HCT116 (cell line): Measurements from ENCODE around the gene ZSCAN1. TPM values are rescaled to one million over a fixed set of nuclear protein-coding genes. Genes with fewer than 3 reads are reported as not detected.
"Not testable (repeated sequence)": the region's sequence is repeated elsewhere in the genome, so short reads cannot be mapped to it uniquely, and the experiment has no call there.

Experiments
- ATAC-seq: fragments of 200-7000 bp; cut with Tn5 transposase; 2 replicates; pipeline ENCODE4 v1.9.1; 2020; ENCODE audit warnings: mild to moderate bottlenecking, moderate library complexity
- BruUV-seq: library from RNA; stranded (reverse); fragments of 400-500 nt; replicated peaks from 2 replicates; lab custom pipeline; 2021; lab: Mats Ljungman, UMichigan
- CTCF ChIA-PET: fragments of 300-600 bp; sonication (Branson Sonifier 250); formaldehyde crosslinking; loops from one replicate; lab custom pipeline; 2021; ENCODE audit warnings: antibody characterized with exemption; lab: Charles Lee
- POLR2A ChIA-PET: fragments of 300-600, 350-600 bp; sonication (Branson Sonifier 250); formaldehyde crosslinking; loops from one replicate; lab custom pipeline; 2021; ENCODE audit warnings: antibody characterized with exemption; lab: Charles Lee
- RAD21 ChIA-PET, 2 experiments: fragments of 300-600 bp; sonication (Branson Sonifier 250); formaldehyde crosslinking; loops; one replicate each; lab custom pipeline; 2023; ENCODE audit warnings: low total read pairs in 2 of 2; ENCODE audit not compliant: uncharacterized antibody in 2 of 2, unreplicated experiment in 2 of 2, low non-redundant PET in 1 of 2; lab: Charles Lee
- DNase-seq: peaks from one replicate; pipeline ENCODE4 v3.0.0-alpha.2; 2010; ENCODE audit warnings: low read depth, low spot score
- H2AFZ ChIP-seq: fragments of 200-600 bp; shearing (Covaris generic), sonication (generic); 2 replicates; pipeline ENCODE4 v1.6.1; 2017; ENCODE audit warnings: low read depth, mixed run types, mixed read lengths, antibody characterized with exemption, low read length; ENCODE audit not compliant: poor library complexity, severe bottlenecking
- H3K27ac ChIP-seq: 2 replicates; pipeline ENCODE4 v1.5.1; 2012; ENCODE audit warnings: low read depth, low read length
- H3K27me3 ChIP-seq: fragments of 200-600 bp; sonication (generic); 2 replicates; pipeline ENCODE4 v1.6.1; 2016; ENCODE audit warnings: mixed run types, low read length, mixed read lengths; ENCODE audit not compliant: insufficient read depth
- H3K36me3 ChIP-seq, 2 experiments: fragments of 200-500 bp in 1 of 2; fragments of 200-600 bp in 1 of 2; sonication (Bioruptor generic) in 1 of 2; sonication (generic) in 1 of 2; 2 replicates each; pipeline versions ENCODE4 v1.5.1 to v1.6.1; 2014 to 2016; ENCODE audit warnings: low read length in 2 of 2, inconsistent platforms in 1 of 2, mixed read lengths in 1 of 2, mixed run types in 1 of 2; ENCODE audit not compliant: insufficient read depth in 2 of 2, control insufficient read depth in 1 of 2
- H3K4me1 ChIP-seq, 2 experiments: fragments of 200-600 bp in 1 of 2; sonication (generic) in 1 of 2; 2 replicates each; pipeline versions ENCODE4 v1.5.1 to v1.6.1; 2012 to 2017; ENCODE audit warnings: low read length in 2 of 2, inconsistent platforms in 1 of 2, mild to moderate bottlenecking in 1 of 2, mixed read lengths in 1 of 2, mixed run types in 1 of 2, moderate library complexity in 1 of 2; ENCODE audit not compliant: insufficient read depth in 2 of 2, control insufficient read depth in 1 of 2
- H3K4me2 ChIP-seq: fragments of 200-600 bp; sonication (generic); 2 replicates; pipeline ENCODE4 v1.6.1; 2017; ENCODE audit warnings: mixed run types, low read length, mixed read lengths
- H3K4me3 ChIP-seq, 2 experiments: fragments of 200-600 bp in 1 of 2; sonication (generic) in 1 of 2; replicated peaks in 1 of 2; 2 replicates each; pipeline ENCODE4 v1.5.1; 2011 to 2016; ENCODE audit warnings: low read length in 2 of 2, control low read depth in 1 of 2, low read depth in 1 of 2, mild to moderate bottlenecking in 1 of 2, mixed read lengths in 1 of 2, mixed run types in 1 of 2
- H3K79me2 ChIP-seq: fragments of 200-600 bp; sonication (generic); 2 replicates; pipeline ENCODE4 v1.6.1; 2017; ENCODE audit warnings: mild to moderate bottlenecking, mixed run types, low read length, moderate library complexity, mixed read lengths; ENCODE audit not compliant: insufficient read depth
- H3K9ac ChIP-seq: fragments of 200-600 bp; sonication (generic); 2 replicates; pipeline ENCODE4 v1.6.1; 2016; ENCODE audit warnings: low read length, mixed read lengths
- H3K9me2 ChIP-seq: fragments of 200-600 bp; sonication (generic), shearing (Covaris generic); 2 replicates; pipeline ENCODE4 v1.6.1; 2017; ENCODE audit warnings: mixed run types, mild to moderate bottlenecking, moderate library complexity; ENCODE audit not compliant: insufficient read depth
- H3K9me3 ChIP-seq, 2 experiments: fragments of 200-500 bp in 1 of 2; fragments of 200-600 bp in 1 of 2; sonication (Bioruptor generic) in 1 of 2; sonication (generic) in 1 of 2; 2 replicates each; pipeline ENCODE4 v1.6.1; 2014 to 2017; ENCODE audit warnings: low read length in 2 of 2, mixed read lengths in 2 of 2, inconsistent platforms in 1 of 2, low read depth in 1 of 2, mild to moderate bottlenecking in 1 of 2, mixed run types in 1 of 2, moderate library complexity in 1 of 2; ENCODE audit not compliant: control insufficient read depth in 1 of 2, insufficient read depth in 1 of 2
- H4K20me1 ChIP-seq: fragments of 200-600 bp; sonication (generic), shearing (Covaris generic); 2 replicates; pipeline ENCODE4 v1.6.1; 2017; ENCODE audit warnings: mixed run types, mild to moderate bottlenecking, moderate library complexity; ENCODE audit not compliant: insufficient read depth
- ATF3 ChIP-seq: IDR thresholded peaks from 2 replicates; pipeline ENCODE4 v1.6.1; 2012
- CEBPB ChIP-seq: IDR thresholded peaks from 2 replicates; pipeline ENCODE4 v1.6.1; 2012; ENCODE audit warnings: low read depth
- EGR1 ChIP-seq: IDR thresholded peaks from 2 replicates; pipeline ENCODE4 v1.6.1; 2012; ENCODE audit warnings: low read depth
- FOSL1 ChIP-seq: IDR thresholded peaks from 2 replicates; pipeline ENCODE4 v1.6.1; 2012; ENCODE audit warnings: low read depth
- RAD21 ChIP-seq: IDR thresholded peaks from 2 replicates; pipeline ENCODE4 v1.6.1; 2012; ENCODE audit warnings: low read depth, mild to moderate bottlenecking
- YY1 ChIP-seq: IDR thresholded peaks from 2 replicates; pipeline ENCODE4 v1.6.1; 2011; ENCODE audit warnings: low read length, low read depth, moderate library complexity, mild to moderate bottlenecking; ENCODE audit not compliant: insufficient replicate concordance; ENCODE audit errors: extremely low read depth
- intact Hi-C: fragments of 100-400 bp; cut with micrococcal nuclease; formaldehyde crosslinking; loops from 2 replicates; pipeline ENCODE4 v1.10.0; 2022
- total RNA-seq: library from RNA; stranded (reverse); gene quantifications from one replicate; pipeline ENCODE4 v1.2.1, GENCODE V29; 2021; ENCODE audit not compliant: unreplicated experiment
- TF ChIP-seq, protein P1 (sequence below), 3 experiments: fragments of 200-600 bp in 1 of 3; sonication (generic) in 1 of 3; IDR thresholded peaks in 2 of 3; conservative IDR thresholded peaks in 1 of 3; 2 replicates each; pipeline ENCODE4 v1.5.1; 2012 to 2017; ENCODE audit warnings: low read depth in 2 of 3, low read length in 2 of 3, antibody characterized with exemption in 1 of 3, borderline replicate concordance in 1 of 3, control low read depth in 1 of 3, mild to moderate bottlenecking in 1 of 3, mixed read lengths in 1 of 3, mixed run types in 1 of 3, moderate library complexity in 1 of 3; ENCODE audit not compliant: insufficient read depth in 1 of 3

ZSCAN1 gene
- total RNA-seq, 1 experiment from 2014 or later = not detected

DNA sequence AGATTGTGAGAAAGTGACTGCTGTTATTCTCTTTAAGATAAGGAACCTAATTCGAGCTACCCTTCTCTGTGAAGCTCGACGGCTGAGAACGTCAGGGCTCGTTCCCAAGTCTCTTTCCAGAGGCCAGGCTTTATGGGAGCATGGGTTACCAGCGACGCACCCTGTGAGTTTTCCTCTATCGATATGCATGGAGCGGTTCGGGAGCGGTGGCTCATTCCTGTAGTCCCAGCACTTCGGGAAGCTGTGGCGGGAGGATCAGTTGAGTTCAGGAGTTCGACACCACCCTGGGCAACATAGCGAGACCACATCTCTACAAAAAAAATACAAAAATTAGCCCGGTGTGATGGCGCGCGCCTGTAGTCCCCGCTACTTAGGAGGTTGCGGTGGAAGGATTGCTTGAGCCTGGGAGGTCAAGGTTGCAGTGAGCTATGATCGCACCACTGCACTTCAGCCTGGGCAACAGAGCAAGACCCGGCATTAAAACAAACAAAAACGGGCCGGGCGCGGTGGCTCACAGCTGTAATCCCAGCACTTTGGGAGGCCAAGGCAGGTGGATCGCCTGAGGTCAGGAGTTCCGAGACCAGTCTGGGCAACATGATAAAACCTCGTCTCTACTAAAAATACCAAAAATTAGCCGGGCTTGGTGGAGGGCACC lies 30.5 kb upstream of the ZSCAN1 start:
- DNase-seq = no peak
- Histone ChIP-seq H3K9me2 (no peaks in the 10 kb centered on the region), H3K79me2 (no peaks in the 10 kb centered on the region), H3K36me3 (no peaks in the 10 kb centered on the region)
- TF ChIP-seq EGR1 (no peak), FOSL1 (no peak), ATF3 (no peak), YY1 (no peak)
- TF ChIP-seq, all 23 proteins: peak for 0
- Histone ChIP-seq H2AFZ (no peak overlapping the region), H3K27me3 (no peaks in the 10 kb centered on the region), H3K27ac (no peak overlapping the region), H3K4me1 (no peaks in the 10 kb centered on the region), H3K4me2 (no peak overlapping the region), H4K20me1 (no peaks in the 10 kb centered on the region), H3K4me3 (no peak overlapping the region), H3K9ac (no peak overlapping the region), H3K9me3 (peaks cover 0 to 16% of the 10 kb centered on the region in 2 experiments; a peak in 2 of 4 replicates)
- no TSS peak for BruUV-seq
- POLR2A ChIA-PET = no interaction called here
- RAD21 ChIA-PET = no interaction called here
- intact Hi-C loops = no loop called here
- ATAC-seq = no peak
- CTCF ChIA-PET = no interaction called here

DNA sequence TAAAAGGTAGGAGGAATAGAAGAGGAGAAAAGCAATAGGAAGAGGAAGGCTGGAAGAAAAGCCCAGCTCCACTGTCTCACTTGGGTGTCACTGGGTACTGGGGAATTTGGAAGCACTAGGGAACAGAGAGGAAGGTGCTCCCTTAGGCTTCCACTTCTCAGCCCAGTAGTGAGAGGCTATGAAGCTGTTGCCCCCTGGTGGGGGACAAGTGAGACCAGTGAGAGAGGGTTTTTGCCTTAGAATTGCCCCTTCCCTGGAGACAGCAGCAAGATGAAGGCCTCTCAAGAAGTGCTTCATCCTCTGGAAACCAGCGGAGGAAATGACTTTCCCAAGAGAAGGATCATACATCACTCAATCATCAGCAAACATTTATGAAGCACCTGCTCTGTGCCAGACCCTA lies 26.5 kb upstream of the ZSCAN1 start:
- H3K4me3 ChIP-seq = no peak overlapping the region
- no peaks in the 10 kb centered on the region for H3K9me2 ChIP-seq
- no peaks in the 10 kb centered on the region for H4K20me1 ChIP-seq
- peaks cover 0 to 11% of the 10 kb centered on the region in 2 experiments; a peak in 2 of 4 replicates for H3K9me3 ChIP-seq
- H2AFZ ChIP-seq = no peak overlapping the region
- BruUV-seq = no TSS peak
- H3K36me3 ChIP-seq = no peaks in the 10 kb centered on the region
- H3K4me2 ChIP-seq = no peak overlapping the region
- ATAC-seq (no peak), DNase-seq (no peak)
- TF ChIP-seq, protein P1, sequence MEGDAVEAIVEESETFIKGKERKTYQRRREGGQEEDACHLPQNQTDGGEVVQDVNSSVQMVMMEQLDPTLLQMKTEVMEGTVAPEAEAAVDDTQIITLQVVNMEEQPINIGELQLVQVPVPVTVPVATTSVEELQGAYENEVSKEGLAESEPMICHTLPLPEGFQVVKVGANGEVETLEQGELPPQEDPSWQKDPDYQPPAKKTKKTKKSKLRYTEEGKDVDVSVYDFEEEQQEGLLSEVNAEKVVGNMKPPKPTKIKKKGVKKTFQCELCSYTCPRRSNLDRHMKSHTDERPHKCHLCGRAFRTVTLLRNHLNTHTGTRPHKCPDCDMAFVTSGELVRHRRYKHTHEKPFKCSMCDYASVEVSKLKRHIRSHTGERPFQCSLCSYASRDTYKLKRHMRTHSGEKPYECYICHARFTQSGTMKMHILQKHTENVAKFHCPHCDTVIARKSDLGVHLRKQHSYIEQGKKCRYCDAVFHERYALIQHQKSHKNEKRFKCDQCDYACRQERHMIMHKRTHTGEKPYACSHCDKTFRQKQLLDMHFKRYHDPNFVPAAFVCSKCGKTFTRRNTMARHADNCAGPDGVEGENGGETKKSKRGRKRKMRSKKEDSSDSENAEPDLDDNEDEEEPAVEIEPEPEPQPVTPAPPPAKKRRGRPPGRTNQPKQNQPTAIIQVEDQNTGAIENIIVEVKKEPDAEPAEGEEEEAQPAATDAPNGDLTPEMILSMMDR (IDR thresholded peaks at IDR 0.05 in 2 of 3, conservative IDR thresholded peaks at IDR 0.05 in 1 of 3; ENCODE audit: borderline replicate concordance in 1 of 3, insufficient read depth in 1 of 3, low read depth in 2 of 3, low read length in 2 of 3) = 0 out of 6 replicates have a peak, but pooled peaks of 1 of the 3 experiments have one; percentile 13
- TF ChIP-seq RAD21 = peak; percentile 32
- no peak for TF ChIP-seq CEBPB
- H3K79me2 ChIP-seq = no peaks in the 10 kb centered on the region
- ChIA-PET POLR2A (no interaction called here), CTCF (no interaction called here), RAD21 (no interaction called here)
- no peak overlapping the region for H3K9ac ChIP-seq
- no peak overlapping the region for H3K27ac ChIP-seq
- H3K4me1 ChIP-seq = no peaks in the 10 kb centered on the region
- intact Hi-C loops = no loop called here
- no peaks in the 10 kb centered on the region for H3K27me3 ChIP-seq

- BruUV-seq, CTCF ChIA-PET, H3K4me1 ChIP-seq, H3K4me2 ChIP-seq, intact Hi-C loops, DNase-seq, RAD21 ChIA-PET, H2AFZ ChIP-seq, H3K79me2 ChIP-seq, H3K27ac ChIP-seq, POLR2A ChIA-PET, H3K36me3 ChIP-seq, ATAC-seq, H3K4me3 ChIP-seq, H3K9me2 ChIP-seq, H3K9ac ChIP-seq, H4K20me1 ChIP-seq, H3K27me3 ChIP-seq: not testable (repeated sequence)
- H3K9me3 ChIP-seq = peaks cover 0 to 11% of the 10 kb centered on the region in 2 experiments; a peak in 2 of 4 replicates
These were observed 24.9 kb upstream of the ZSCAN1 start for GRCh38 chr19:58008877-58009276.
